KG1 (cell line): ENCODE results near the gene FBXO28.
"Not testable (repeated sequence)": the region's sequence is repeated elsewhere in the genome, so short reads cannot be mapped to it uniquely, and the experiment has no call there.

Experiments used
- DNase-seq: peaks from one replicate; lab custom pipeline; 2025; lab: John Stamatoyannopoulos, UW

FBXO28 gene

DNA sequence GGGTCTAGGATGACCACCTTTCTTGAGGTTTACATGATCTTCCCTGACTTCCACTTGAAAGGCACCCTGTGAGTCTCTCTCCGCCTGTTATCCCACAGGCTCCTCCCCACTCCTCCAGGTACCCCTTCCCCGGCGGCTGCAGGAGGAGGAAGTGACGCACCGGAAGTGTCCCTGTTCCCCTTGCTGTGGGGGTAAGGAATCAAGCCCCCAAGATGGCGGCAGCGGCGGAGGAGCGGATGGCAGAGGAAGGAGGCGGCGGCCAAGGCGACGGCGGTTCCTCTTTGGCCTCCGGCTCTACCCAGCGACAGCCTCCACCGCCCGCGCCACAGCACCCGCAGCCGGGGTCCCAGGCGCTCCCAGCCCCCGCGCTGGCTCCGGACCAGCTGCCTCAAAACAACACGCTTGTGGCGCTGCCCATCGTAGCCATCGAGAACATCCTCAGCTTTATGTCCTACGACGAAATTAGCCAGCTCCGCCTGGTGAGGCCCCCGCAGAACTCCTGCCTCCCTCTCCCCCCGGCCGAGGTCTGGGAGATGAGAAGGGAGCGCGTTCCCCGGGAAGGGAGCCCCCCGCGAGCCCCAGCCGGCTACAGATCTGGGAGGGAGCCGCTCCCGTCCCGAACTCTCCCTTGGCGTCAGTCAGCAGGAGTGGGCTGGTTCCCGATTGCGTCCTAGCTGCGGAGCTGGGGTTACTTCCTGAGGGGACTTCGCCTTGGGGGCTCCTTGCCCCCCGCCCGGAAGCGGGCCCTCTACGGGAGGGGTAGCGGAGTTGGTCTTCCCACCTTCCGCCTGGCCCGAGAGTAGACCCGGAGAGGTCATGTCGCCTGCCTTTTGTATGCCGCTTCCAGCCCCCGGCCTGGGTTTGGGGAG lies at the start of gene FBXO28:
Gene FBXO28 (plus strand): TSS at position 194 of the 869 bp plus-strand sequence. CDS start 19 bp downstream, at position 213.
- DNase-seq, result peak; percentile 94

DNA sequence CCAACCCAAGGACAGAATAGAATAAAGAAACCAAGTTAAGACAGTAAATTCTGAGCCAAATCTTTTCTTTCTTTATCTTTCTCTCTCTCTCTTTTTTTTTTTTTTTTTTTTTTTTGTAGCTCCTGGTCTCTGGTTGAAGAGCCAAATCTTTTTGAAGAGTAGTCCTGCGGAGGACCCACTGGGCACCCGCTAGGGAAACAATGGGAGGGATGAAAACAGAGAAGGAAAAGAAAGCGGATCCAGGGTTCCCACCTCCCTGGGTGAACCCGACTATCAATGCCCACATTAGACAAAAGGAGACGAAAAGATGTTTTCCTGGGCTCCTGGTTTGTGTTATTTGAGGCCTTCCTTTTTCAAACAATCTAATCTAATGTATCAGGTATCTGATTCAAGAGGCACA lies 49.8 kb upstream of the FBXO28 start:
- no peak for DNase-seq

DNA sequence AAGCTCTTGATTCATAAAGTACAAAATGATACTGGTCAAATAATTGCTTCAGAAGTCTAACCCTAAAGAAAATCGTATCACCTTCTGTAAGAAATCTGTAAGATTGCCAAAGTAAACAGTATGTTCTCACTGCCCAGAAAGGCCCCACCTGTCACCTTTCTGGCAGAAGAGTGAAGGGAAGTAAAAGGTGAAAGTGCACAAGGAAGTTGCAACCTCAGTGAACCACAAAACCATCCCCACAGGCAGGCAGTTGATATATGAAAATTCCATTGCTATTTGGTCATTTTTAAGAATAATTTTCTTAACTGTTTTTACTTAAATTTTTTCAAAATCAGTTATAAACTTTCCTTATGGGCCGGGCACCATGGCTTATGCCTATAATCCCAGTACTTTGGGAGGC lies 48.5 kb upstream of the FBXO28 start:
- no peak for DNase-seq

DNA sequence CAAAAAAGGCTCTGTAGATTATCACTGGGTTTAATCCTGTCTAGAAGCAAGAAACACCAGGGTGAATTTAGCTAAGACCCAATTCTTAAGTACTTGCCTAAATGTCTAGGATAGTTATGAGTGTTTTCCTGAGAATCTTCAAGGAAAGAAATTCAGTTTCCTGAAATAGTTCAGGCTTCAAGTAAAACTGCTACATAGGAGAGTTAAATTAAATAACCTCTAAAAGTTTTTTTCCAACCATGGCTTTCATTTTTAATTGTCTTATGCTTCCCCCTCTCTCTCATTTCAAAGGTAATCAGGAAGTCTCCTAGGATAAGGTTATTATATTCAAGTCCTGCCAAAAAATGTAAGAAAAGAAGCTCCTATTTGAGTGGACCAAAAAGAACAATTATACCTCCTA lies 46.7 kb upstream of the FBXO28 start:
- DNase-seq, result no peak

DNA sequence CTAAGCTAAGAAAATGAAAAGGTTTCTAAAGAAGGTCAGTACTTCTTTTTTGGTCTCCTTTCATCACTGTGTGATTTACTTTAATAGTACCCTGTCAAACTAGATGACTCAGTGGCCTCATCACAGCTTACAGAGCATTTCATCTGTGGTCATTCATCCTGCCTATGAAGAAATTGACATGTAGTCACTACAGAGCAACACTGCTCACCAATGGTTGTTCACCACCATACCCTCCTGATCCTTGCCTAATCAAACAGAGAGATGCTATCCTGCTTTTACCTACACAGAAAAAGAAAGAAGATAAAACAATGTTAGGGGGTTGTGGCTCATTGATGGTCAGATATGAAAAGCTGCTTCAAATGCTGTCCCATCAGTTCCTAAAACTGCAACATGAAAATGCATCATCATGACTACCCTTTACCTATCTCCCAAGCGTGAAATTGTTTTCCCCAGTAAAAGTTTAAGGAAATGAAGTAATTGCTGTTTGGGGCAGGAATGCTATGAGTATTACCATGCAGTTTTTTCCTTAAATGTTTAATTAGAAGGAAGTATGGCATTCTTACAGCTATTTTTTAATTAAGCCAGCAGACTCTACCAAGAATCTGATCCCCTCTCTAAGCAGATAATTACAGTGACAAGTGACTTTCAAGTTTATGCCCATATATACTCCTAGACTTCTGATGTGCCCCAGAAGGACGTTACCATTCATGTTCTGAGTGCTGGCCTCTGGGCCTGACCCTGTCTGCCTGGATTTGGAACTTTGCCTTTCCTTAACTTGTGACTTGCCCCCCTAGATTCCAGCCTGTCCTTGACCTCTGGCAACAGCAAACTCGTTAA lies 46.1 kb upstream of the FBXO28 start:
- no peak for DNase-seq

DNA sequence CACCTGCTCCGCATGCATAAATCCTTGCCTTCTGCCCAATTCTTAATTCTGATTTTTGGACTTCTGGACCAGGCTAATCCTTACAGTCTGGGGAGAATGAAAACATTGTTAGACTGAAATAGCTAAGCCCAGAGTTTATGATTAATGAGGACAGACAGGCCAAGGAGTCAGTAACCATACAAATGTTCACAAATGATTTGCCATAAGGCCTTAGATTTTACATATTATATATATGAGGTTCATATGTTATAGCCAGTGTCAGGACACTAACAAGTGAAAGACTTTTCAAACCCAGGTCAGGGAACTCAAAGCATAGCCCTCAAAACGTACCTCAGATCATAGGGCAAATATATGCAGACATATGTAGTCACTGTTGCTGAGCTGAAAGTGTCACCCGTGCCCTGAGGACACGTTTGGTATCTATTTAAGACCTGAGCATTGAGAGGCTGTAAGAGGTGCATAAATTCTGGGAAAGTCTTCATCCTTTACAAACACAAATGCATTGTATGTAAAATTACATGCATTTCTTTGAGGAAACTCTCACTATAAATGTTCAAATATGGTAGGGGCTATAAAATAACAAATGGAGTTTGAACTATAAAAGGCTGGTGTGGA lies 45.3 kb upstream of the FBXO28 start:
- DNase-seq, result no peak

- DNase-seq, result no peak
Observed at GRCh38 chr1:224069138-224069537, 44.8 kb upstream of the FBXO28 start.

DNA sequence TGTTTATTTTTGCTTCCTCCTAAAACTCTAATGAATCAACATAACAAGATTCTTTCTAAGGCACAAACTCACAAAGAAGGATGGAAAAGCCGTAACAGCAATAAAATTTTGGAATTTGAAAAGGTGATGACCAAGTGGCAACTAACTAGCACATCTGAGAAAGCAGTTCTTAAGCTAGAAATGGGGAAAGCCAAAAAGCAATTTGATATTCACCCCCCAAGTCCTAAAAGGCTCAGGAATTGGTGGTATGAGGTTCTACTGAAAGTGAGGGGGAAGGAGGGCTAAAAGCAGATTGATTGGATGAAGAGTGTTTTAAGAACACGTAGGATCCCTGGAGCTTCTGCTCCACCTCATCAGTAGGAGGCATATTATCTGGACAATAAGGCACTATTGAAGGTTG lies 43.4 kb upstream of the FBXO28 start:
- no peak for DNase-seq

DNA sequence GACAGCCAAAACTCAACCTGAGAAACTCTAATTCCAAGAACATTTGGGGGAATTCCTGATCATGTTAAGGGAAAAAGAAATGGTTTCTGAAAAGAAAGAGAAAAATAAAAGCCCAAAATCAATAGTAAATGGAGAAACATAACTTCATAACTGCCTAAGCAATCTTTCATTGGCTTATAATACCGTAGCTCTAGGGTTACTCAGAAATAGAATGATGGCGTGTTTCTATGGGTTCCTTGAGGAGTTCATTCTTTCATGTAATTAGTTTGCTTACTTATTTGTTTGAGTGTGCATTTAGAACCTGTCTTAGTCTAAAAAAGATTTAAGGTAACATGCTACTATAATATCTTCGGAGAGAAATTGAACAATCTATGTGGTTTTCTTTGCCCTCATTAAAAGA lies 37.5 kb upstream of the FBXO28 start:
- DNase-seq, result no peak

DNA sequence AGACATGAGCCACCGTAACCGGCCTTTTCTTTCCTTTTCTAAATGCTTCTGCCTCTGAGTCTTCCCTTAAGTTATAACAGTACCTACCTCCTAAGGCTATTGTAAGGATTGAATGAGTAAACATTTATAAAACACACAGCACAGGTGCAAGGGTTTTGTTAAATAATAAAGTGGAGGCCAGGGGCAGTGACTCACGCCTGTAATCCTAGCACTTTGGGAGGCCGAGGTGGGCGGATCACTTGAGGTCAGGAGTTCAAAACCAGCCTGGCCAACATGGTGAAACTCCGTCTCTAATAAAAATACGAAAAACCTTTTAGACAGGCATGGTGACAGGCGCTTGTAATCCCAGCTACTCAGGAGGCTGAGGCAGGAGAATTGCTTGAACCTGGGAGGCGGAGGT lies 34.3 kb upstream of the FBXO28 start:
- not testable (repeated sequence) for DNase-seq

- DNase-seq, result no peak
Observed at GRCh38 chr1:224080115-224080774, 33.7 kb upstream of the FBXO28 start.

DNA sequence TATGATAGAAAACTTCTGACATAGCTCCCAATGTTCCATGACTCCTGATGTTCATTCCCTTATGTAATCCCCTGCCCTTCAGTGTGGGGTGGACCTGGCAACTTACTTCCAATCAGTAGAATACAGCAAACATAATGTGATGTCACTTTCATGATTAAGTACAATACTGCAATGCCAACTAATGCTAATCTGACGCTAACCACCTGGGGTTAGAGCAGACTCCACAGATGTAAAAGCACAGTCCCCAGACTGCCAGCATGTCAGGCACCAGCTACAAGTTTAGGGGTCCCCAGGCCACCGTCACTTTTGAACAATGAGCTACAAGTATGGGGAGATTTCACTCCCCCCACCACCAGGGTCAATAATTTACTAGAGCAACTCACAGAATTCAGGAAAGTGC lies 32.3 kb upstream of the FBXO28 start:
- DNase-seq, result no peak

GRCh38 chr1:224082146-224082545 lies 31.8 kb upstream of the FBXO28 start:
- DNase-seq, result no peak

GRCh38 chr1:224084867-224085266 lies 29.0 kb upstream of the FBXO28 start:
- DNase-seq, result no peak

- no peak for DNase-seq
Observed at GRCh38 chr1:224085421-224086108, 28.3 kb upstream of the FBXO28 start.

DNA sequence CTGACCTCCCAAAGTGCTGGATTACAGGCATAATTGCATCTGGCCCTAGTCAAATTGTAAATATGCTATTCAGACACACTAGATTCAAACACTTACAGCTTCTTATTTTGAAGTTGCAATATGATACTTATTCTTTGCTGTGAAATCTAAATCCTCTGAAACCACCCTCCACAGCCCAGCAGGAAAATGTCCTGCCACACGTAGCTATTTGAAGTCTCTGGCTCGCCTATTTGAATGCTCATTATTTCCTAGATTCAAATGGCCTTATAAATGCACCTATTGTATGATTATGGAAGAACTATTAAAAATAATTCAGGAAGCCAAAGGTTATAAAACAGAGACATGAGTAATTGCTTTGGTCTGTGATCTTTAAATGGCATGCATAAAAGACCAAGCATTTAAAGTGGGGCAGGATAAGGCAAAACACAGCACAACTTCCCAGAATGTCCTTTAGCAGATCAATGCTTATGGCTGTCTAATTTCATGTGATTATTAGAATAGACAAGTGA lies 26.6 kb upstream of the FBXO28 start:
- DNase-seq, result no peak

GRCh38 chr1:224089583-224089982 lies 24.3 kb upstream of the FBXO28 start:
- no peak for DNase-seq

DNA sequence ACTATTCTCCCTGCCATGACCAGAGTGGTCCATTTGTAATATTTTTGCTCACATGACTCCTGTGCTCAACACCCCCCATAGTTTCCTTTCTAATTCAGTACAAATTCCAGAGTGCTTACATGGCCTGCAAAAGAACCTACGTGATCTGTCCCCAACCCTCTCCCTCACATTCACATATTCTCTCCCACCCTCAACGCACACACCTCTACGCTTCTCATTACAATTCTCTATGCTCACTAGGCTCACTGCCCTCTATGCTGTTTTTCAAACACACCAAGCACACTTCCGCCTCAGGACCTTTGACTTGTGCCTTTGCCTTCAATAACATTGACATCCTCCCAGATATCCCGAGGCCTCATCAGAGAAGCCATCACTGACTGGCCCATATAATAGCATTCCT lies 23.8 kb upstream of the FBXO28 start:
- DNase-seq, result no peak

DNA sequence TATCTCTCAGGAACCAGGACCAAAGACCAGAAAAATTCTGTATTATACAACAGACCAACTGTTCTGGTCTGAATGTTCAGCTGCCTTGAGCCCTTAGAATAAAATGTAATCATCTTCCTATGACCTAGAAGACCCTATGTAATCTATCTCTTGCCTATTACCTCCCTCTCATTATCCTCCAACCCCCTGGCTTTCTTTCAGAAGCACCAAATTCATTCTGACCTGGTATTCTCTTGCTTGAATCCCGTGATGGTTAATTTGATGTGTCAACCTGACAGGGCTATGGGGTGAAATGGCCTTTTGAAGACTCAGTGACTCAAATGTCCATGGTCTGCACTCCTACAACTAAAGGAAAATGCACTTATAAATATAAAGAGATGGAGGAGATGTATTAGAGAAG lies 21.8 kb upstream of the FBXO28 start:
- no peak for DNase-seq

DNA sequence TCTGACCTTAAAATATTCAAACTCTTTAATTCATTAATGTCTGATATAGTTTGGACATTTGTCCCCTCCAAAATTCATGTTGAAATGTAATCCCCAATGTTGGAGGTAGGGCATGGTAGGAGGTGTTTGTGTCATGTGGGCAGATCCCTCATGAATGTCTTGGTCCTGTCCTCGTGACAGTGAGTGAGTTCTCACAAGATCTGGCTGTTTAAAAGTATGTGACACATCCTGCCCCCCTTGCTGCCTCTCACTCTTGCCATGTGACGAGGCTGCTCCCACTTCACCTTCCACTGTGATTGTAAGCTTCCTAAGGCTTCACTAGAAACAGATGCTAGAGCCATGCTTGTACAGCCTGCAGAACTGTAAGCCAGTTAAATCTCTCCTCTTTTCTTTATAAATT lies 21.3 kb upstream of the FBXO28 start:
- no peak for DNase-seq

- DNase-seq, result no peak
Observed at GRCh38 chr1:224095339-224095738, 18.6 kb upstream of the FBXO28 start.
